GM21717 (cell line): ENCODE measurements around the gene VSTM4.

Experiments used
- ATAC-seq: cut with Tn5 transposase; IDR thresholded peaks from one replicate; pipeline ENCODE4 v1.9.1; 2021; ENCODE audit warnings: mild to moderate bottlenecking, moderate library complexity; ENCODE audit not compliant: unreplicated experiment

VSTM4 gene

GRCh38 chr10:49049660-49050059 is 65.7 kb downstream of the VSTM4 start:
- no peak for ATAC-seq

- ATAC-seq = no peak
Measured at GRCh38 chr10:49047128-49047639, 68.1 kb downstream of the VSTM4 start.

- ATAC-seq = no peak
Measured at GRCh38 chr10:49044293-49045193, 70.8 kb downstream of the VSTM4 start.

- no peak for ATAC-seq
Measured at GRCh38 chr10:49040601-49041000, 74.7 kb downstream of the VSTM4 start.

- no peak for ATAC-seq
Measured at GRCh38 chr10:49039409-49039808, 75.9 kb downstream of the VSTM4 start.

- no peak for ATAC-seq
Measured at GRCh38 chr10:49038711-49039110, 76.6 kb downstream of the VSTM4 start.

GRCh38 chr10:49037187-49037586 is 78.1 kb downstream of the VSTM4 start:
- ATAC-seq = no peak

GRCh38 chr10:49036638-49037037 is 78.7 kb downstream of the VSTM4 start:
- ATAC-seq = no peak

- no peak for ATAC-seq
Measured at GRCh38 chr10:49035920-49036319, 79.4 kb downstream of the VSTM4 start.

- no peak for ATAC-seq
Measured at GRCh38 chr10:49034925-49035324, 80.4 kb downstream of the VSTM4 start.

- no peak for ATAC-seq
Measured at GRCh38 chr10:49033939-49034338, 81.4 kb downstream of the VSTM4 start.

GRCh38 chr10:49029666-49030065 is 85.7 kb downstream of the VSTM4 start:
- ATAC-seq = no peak

- no peak for ATAC-seq
Measured at GRCh38 chr10:49028639-49029038, 86.7 kb downstream of the VSTM4 start.

- no peak for ATAC-seq
Measured at GRCh38 chr10:49025347-49025983, 89.9 kb downstream of the VSTM4 start.

- ATAC-seq = no peak
Measured at GRCh38 chr10:49024484-49024883, 90.8 kb downstream of the VSTM4 start.

- no peak for ATAC-seq
Measured at GRCh38 chr10:49023752-49024151, 91.6 kb downstream of the VSTM4 start.

- ATAC-seq = no peak
Measured at GRCh38 chr10:49023071-49023470, 92.3 kb downstream of the VSTM4 start.

- ATAC-seq = no peak
Measured at GRCh38 chr10:49021685-49022084, 93.6 kb downstream of the VSTM4 start.

- no peak for ATAC-seq
Measured at GRCh38 chr10:49015700-49016099, 99.6 kb downstream of the VSTM4 start.

- ATAC-seq = no peak
Measured at GRCh38 chr10:49012603-49013002, 102.7 kb downstream of the VSTM4 start.

- no peak for ATAC-seq
Measured at GRCh38 chr10:49011756-49012155, 103.6 kb downstream of the VSTM4 start.

GRCh38 chr10:49010865-49011264 is 104.5 kb downstream of the VSTM4 start:
- no peak for ATAC-seq
